ENCODE measurements around the gene MRPS25.
"Not testable (repeated sequence)": the region's sequence is repeated elsewhere in the genome, so short reads cannot be mapped to it uniquely, and the experiment has no call there.

Gene MRPS25

DNA sequence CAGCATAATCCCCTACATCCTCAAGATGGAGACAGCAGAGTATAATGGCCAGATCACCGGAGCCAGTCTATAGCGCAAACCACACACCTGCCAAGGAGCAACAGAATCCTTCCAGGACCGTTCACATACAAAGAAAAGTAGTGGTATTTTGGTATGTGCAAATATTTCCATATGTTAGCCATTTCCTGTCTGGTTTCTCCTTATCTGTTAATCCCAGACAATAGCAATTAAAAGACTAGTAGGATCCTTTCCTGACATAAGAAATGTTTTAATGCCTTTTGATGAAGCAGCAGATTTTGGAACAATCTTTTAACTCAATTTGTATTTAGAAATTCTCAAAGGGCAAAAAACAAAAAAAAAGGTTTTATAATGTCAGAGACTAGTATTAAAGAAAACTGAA lies 22.2 kb downstream of the MRPS25 start:
- no peak for DNase-seq

DNA sequence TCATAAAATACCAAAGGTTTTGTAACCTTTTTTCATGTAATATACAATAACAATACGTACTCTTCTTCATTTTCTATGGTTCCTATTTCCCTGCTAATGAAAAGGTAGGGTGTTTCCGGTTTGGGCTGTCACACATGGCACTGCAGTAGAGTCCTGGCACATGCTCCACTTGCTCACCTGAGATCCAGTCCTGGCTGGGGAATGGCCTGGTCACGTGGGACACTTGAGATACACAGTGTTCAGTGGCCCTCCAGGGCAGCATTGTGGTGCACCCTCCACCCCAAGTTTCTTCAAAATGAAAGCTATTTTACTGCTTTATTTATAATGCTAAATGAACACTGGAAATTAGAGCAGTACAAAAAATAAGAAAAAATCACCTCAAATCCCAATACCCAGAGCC lies 23.2 kb downstream of the MRPS25 start:
- DNase-seq = no peak

DNA sequence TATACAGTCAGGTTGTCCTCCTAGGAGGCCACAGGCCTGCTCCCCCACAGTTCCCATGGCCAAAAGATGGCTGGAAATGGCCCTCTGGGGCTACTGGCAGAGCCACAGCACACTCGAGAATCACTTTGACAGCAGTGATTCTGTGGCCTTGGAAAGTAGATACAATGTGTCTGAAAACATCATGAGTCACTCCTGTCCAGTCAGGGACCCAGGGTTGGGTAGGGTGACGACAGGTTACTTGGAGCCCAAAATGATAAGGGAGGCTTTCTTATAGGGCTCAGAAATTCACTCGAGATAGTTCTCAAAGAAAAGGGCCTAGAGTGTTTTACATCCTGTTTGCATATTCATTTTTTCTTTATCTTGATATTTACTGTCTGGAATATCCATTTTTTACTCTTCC lies 24.3 kb downstream of the MRPS25 start:
- no peak for DNase-seq

DNA sequence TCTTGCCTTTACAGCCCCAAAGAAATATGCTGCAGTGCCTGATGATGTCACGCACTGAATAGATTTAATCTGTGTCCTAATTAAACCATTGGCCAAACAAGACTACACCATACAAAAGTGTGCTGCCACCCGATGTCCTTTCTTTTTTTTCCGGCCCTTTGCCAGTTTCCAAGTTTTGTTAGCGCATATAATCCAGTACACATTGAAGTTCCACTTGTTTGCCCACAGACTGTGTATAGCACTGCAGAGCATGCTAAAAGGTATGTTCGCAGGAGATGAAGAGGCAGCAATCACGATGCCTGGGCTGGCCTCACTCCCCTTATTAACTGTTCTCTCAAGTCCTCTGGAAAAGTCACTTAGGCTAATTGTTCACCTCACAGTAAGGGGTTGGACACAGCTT lies 26.8 kb downstream of the MRPS25 start:
- no peak for DNase-seq

DNA sequence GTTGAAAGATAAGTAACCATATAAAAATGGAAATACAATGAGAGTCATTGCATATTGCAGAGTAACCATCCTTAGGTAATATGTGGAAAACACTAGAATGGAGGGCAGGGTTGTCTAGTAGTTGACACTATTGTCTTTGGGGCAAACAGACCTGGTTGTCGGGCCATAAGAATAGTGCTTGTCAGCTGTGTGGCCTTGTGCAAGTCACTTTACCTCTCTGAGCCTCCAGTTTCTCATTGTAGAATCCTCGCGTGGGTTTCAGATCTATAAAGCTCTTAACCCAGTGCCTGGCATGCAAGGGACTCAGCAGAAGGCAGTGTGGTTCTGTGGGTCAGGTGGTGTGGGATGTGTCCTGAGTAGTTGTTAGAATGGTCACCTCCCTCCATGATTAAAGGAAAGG lies 32.0 kb downstream of the MRPS25 start:
- DNase-seq = no peak

DNA sequence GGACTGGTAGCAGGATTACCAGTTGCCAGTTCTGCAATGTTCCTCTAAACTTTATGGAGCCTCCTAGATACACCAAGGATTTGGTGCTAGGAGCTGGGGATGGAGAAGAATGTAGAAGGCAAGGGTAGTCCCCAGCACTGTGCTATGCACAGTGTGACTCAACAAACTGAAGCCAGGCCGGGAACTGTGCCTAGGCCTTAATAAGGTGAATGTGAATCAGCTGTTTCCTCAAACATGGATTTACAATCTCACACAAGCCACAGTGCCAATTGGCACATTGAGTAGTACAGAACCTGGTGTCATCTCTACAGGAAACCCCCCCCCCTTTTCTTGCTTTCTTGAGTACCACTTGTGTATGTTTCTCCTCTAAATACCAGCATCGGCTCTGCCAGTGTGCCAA lies 32.5 kb downstream of the MRPS25 start:
- DNase-seq = no peak

DNA sequence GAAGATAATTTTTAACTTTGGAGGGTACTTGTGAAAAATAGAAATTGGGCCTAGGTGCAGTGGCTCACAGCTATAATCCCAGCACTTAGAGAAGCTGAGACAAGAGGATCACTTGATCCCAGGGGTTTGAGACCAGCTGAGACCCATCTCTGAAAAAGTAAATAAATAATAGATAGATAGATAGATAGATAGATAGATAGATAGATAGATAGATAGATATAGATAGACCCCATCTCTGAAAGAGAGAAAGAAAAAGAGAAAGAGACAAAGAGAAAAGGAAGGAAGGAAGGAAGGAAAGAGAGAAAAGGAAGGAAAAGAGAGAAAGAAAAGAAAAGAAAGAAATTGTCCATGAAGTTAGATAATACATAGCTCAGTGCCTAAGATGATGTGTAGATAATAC lies 35.5 kb downstream of the MRPS25 start:
- DNase-seq = no peak

DNA sequence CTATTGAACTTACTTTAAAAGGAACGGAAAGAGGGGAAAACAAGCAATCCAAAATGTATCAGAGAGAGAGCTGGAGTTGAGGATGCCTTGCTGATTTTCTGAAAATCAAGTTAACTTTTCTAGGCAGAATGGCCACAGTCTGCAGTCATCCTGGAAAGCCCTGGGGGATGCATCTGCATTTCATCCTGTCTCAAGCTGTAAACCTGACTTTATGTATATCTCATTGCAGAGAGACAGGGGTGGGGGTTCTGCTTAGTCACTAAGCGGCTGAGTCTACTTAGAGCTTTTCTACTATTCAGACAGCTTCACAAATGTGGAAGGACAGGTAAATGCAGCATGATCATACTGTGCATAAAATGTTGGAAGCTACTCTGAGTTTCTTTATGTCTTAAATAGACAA lies 41.4 kb downstream of the MRPS25 start:
- no peak for DNase-seq

DNA sequence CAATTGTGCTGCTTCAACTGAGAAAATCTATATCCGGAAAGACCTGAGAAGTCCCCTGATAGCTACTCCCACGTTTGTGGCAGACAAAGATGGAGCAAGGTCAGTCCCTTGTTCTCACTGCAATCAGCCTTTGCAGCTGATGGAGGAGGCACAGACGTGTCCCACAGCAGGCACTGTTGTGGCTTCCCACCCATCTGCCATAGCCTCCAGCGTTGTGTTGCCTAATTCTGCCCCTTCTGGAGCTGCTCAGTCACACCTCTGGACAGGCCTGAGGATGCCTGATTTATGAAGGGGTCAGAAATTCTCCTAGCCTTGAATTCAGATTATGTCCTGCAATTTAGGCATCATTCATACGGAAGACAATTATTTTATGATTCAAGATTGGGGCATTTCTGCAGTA lies 41.9 kb downstream of the MRPS25 start:
- no peak for DNase-seq

DNA sequence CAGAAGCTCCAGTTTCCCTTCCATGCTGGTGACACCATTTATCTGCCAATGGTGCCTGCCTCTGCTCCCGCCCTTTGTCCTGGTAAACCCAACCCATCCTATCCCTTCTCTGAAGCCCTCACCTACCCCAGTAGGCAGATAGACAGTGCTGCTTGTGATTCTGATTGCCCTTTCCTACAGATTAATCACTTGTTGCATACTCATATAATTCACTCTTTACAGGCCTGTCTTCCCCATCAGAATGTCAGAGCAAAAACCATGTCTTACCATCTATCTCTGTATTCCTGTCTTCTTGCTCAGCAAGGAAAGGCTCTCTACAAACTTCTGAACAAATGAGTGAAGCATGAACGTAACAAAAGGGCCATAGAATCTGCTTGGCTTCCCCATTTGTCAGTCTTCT lies 47.9 kb downstream of the MRPS25 start:
- DNase-seq = no peak

DNA sequence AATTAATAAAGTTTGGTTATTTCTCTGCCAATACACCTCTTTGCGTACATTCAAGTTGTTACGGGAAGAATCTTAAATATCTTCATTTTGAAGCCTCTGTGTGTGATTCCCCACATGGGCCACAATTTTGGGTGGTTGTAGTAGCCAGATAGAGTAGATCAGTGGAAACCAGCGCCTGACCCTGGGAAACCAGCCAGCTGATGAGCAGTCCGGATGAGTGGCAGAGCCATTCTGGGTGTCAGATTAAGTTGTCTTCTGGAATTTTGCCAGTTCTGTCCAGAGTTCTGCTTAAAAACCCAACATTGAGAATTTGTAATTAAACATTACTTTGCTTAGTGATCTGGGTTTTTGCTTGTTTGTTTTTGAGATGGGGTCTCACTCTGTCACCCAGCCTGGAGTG lies 49.7 kb downstream of the MRPS25 start:
- no peak for DNase-seq

DNA sequence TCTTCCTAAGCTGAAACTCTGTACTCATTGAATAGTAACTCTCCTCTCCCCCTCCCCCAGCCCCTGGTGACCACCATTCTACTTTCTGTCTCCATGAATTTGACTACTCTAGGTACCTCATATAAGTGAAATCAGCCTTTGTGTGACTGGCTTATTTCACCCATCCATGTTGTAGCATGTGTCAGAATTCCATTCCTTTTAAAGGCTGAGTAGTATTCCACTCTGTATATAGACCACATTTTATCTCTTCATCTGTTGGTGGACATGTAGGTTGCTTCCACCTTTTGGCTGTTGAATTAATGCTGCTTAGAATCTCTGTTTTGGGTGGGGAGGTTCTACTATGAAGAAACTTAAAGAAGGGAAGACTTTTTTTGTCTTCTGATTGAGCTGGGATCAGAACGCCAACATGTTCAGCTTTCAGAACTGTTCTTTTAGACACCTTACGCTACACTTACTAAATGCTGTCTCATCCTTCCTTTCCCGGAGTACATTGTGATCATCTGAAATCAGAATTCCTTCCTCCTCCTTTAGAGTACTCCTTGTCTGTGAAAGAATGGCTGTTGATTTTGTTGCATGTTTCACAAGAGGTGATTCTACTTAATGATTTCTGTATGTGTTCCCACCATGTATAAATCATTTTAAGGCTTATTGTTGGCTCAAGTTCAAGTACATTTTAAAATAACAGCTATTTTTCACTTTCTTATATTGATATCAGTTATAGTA lies 50.3 kb downstream of the MRPS25 start:
- DNase-seq = no peak

DNA sequence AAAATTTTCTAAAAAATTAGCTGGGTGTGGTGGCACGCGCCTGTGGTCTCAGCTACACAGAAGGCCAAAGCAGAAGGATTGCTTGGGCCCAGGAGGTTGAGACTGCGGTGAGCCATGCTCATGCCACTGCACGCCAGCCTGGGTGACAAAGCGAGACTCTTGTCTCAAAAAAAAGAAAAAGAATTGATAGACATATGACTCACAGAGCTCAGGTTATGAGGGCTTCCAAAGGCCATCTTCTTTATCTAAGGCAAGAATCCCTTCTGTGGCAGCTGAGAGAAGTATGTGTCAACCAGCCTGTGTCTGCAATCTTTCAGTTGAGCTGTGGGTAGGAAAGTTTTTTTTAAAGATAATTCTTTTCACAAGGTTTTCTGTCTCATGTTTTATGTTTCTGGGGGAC lies 53.9 kb downstream of the MRPS25 start:
- DNase-seq = no peak

DNA sequence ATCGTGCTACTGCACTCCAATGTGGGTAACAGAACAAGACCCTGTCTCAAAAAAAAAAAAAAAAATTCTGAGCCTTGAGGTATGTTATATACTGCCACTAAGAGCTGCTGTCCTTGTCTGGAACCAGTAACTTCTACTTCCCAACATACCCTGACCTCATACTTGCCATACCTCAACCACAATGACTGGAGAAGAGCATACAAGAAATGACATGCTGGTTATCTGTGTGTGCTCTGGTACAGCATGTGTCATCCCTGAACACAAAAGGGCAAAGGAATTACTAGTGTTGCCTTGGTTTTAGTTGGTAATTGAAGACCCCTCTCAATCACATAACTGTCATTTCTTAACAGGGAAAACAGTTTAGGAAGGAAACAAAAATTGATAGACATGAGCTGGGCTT lies 54.5 kb downstream of the MRPS25 start:
- no peak for DNase-seq

DNA sequence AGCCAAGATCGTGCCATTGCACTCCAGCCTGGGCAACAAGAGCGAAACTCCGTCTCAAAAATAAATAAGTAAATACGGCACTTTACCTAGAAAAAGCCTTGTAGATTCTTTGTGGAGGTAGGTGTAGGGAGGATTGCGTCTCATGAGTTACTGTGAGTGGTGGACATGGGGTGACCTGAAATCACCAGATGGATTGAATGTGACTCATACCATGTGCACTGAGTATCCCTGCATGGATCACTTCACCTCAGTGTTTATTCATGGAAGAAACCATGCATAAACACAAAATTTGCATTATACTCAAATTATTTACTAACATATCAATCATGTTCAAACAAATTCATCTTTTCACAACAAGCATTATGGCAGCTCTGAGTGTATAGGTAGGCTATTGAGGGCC lies 55.9 kb downstream of the MRPS25 start:
- DNase-seq = no peak

DNA sequence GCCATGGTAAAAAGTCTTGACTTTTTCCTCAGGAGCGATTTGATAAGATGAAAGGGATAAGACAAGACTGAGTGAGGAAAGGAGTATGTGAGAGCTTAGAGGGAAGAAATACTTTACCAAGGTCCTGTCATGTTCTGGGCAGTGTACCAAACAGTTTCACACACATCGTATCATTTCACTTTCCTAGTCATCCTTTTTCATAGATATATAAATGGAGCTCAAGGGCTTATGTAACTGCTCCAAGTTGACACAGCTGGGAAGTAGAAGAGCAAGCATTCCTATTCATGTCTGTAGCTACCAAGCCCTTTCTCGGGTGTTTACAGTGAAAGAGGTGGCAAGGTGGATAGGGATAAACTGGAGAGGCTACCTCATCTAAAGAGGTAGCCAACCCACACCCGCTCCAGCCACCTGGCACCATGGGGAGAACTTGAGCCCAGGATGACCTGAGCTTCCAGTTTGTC lies 57.4 kb downstream of the MRPS25 start:
- no peak for DNase-seq

DNA sequence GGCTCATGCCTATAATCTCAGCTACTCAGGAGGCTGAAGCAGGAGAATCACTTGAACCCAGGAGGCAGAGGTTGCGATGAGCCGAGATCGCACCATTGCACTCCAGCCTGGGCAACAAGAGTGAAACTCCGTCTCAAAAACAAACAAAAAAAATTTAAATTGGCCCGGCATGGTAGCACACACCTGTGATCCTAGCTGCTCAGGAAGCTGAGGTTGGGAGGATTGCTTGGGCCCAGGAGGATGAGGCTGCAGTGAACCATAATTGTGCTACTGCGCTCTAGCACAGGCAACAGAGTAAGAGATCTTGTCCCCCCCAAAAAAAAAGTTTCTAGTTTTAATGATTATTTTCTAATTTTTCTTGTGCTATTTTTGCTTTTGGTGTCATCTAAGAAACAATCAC lies 65.9 kb downstream of the MRPS25 start:
- DNase-seq = not testable (repeated sequence)
